ENCODE data around the gene TTC16.
A peak's percentile ranks its signal among the peaks of the same experiment; 100 is the strongest.
"Not testable (repeated sequence)": the region's sequence is repeated elsewhere in the genome, so short reads cannot be mapped to it uniquely, and the experiment has no call there.

TTC16 gene

GRCh38 chr9:127746959-127747569 is 31.2 kb downstream of the TTC16 start:
- no peak for DNase-seq

DNA sequence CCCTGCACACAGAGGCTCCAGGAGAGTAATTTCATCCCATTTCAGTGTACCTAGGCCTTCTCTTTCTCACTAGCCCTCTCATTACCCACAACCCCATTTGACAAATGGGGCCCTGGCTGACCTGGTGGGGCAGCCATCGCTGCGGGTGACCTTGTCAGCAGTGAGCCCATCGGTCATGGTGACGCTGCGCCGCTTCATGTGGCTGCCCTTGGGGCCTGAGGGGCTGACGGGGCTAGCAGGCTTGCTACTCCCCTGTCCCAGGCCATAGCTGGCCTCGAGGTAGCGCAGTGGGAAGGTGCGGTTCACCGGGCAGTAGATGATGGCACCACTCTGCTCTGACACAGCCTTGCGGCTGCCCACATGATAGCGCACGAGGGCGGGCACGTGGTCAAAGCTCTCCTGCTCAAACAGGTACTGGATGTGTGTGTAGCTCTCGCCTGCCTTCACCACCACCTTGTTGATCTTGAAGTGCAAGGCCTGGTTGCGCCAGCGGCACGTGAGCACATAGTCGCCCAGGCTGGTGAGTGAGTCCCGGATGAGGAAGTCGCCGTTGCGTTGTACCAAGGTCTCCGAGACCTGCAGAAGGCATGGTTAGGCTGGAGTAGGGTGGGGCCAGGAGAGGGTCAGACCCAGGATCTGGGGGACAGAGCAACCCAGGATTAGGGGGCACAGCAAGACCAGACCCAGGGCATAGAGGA is 33.4 kb downstream of the TTC16 start:
- no peak for DNase-seq

DNA sequence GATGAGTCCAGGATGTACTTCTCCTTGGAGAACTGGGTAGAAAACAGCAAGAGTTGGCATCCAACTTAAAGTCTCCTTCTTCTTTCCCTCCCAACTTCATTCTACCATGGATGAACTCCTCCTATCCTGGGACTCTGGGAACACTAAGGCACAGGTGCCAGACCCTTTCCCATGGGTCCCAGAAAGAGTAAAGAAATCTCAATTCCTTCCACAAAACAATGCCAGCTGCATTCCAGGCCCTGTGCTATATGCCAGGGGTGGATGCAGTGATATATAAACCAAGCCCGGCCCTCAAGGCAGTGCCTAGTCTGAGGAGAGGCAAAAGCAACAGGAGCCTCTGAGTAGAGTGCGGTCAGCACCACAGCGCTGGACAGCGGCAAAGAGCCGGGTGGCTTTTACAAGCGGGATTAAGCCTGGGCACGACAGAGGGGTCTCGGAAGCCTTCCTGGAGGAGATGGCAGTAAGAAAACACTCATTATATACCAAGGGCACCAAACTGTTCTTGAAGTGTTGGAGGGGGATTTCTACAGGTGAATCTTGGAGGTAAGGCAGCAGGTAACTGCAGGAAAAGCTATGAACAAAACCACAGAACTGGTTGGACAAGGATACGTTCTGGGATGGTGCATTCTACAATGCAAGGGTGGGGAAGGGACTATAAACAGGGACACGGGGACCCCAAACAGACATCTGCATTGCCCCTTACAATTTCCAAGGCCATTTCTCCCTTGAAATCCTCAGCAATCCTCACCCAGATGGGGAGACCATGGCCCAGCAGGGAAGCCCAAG is 35.6 kb downstream of the TTC16 start:
- DNase-seq, result no peak

- DNase-seq, result peak; percentile 38
Measured at GRCh38 chr9:127753148-127753547, 37.3 kb downstream of the TTC16 start.

DNA sequence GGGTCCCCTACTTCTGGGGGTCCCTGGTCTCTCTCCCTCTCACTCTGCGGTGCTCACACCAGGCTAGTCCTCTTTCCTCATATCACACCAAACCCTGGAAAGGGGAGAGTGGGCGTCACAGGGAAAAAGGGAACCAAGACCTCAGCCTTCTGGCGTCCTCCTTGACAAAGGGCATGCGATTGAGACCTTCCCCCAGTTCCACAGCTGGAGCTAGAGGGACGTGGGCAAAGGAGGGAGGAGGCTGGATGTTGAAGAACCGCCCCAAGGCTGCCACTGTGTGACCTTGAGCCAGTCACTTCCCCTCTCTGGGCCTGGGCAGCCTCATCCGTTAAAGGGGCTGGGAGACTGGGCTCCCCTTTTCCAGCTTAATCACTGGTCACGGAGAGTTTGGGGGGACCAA is 37.7 kb downstream of the TTC16 start:
- no peak for DNase-seq

- peak; percentile 75 for DNase-seq
Measured at GRCh38 chr9:127754099-127755060, 38.5 kb downstream of the TTC16 start.

GRCh38 chr9:127755061-127756060 is 39.5 kb downstream of the TTC16 start:
- DNase-seq, result peak; percentile 88

- no peak for DNase-seq
Measured at GRCh38 chr9:127756233-127756632, 40.4 kb downstream of the TTC16 start.

DNA sequence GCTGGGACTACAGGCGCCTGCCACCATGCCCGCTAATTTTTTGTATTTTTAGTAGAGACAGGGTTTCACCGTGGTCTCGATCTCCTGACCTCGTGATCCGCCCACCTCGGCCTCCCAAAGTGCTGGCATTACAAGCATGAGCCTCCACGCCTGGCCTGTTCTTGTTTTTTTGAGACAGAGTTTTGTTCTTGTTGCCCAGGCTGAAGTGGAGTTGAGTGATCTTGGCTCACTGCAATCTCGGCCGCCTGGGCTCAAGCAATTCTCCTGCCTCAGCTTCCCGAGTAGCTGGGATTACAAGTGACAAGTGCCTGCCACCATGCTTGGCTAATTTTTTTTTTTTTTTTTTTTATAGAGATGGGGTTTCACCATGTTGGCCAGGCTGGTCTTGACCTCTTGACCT is 40.9 kb downstream of the TTC16 start:
- DNase-seq, result not testable (repeated sequence)

- DNase-seq, result no peak
Measured at GRCh38 chr9:127758843-127759242, 43.0 kb downstream of the TTC16 start.

- no peak for DNase-seq
Measured at GRCh38 chr9:127761061-127761460, 45.2 kb downstream of the TTC16 start.

- peak; percentile 41 for DNase-seq
Measured at GRCh38 chr9:127761491-127761956, 45.6 kb downstream of the TTC16 start.

DNA sequence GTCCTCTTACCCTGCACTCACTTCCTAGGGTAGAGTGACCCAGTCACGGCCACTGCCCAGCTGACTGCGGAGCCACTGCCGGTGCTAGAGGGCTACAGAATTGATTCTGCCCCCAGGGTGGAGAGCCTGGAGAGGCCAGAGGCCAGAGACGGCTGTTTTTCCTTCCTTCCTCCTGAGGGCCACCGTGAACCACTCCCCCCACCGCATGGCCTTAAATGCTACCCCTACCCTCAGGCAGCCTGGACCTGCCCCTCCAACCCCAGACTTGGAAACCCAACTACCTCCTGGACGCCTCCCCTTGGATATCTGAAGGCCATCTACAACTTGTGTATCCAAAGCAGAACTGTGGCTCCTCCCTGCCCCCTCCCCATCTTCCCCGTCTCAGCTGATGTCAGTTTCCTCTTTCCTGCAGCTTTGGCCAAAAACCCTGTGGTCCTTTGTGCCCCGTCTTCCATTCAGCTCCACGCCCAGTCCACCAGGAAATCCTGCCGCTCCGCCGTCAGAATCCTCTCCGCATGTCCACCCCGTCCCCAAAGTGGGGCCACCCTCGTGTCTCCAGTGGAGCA is 46.3 kb downstream of the TTC16 start:
- no peak for DNase-seq

DNA sequence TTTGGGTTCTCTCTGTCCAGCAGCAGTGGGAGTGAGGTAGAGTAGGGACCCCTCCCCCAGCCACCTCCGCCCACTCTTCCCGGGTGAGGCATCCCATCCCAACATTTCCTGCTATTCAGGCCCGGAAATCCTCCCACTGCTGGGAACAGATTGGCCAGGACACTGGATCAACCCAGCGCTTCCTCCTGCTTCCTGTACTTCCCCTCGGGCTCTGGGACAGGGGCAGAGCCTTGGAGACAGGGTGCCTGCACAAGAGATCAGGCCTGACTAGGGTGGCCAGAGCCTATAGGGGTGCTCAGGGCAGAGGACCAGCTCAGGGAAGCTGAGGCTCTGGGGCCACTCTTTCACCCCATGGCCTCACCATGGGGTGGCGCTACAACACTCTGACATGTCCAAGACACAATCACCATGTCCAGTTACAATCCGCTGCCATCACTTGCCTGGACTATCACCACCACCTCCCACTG is 48.1 kb downstream of the TTC16 start:
- peak; percentile 66 for DNase-seq

- no peak for DNase-seq
Measured at GRCh38 chr9:127765418-127765817, 49.5 kb downstream of the TTC16 start.

DNA sequence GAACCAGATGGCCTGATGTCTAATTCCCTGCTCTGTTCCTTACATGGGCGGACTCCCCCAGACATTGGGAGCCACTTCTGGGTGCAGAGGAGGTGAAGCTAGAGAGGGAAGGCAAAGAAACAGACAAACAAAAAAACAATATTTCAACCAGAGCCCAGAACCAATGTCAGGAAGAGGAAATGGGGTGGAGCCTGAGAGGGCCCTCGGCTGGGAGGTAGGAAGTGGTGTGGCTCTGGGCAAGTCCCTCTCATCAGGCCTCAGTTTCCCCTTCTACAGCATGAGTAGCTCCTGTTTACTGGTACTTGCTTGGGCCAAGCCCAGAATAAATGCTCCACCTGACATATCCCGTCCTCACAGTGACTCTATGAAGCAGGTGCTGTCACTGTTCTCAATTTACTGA is 51.5 kb downstream of the TTC16 start:
- DNase-seq, result peak; percentile 39

DNA sequence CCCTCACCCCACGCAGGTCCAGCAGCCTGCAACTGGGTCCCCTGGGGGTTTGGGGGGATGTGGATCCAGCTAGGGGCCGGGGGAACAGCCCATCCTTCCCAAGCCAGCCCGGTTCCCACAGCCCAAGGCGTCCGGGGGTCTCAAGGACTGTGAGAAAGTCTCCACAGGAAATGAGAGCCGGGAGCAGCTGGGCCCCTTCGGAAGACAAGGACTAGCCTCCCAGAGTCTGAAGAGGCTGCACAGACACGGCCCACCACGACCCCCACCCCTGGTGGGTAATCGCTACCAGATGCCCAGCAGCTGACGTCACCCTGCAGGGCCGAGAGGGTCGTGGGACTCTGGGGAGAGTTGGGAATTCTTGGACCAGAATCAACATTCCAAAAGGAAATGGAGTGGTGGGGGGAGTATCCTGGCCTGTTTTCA is 52.0 kb downstream of the TTC16 start:
- DNase-seq, result no peak

GRCh38 chr9:127768698-127769097 is 52.8 kb downstream of the TTC16 start:
- no peak for DNase-seq

- DNase-seq, result no peak
Measured at GRCh38 chr9:127769101-127769500, 53.2 kb downstream of the TTC16 start.

DNA sequence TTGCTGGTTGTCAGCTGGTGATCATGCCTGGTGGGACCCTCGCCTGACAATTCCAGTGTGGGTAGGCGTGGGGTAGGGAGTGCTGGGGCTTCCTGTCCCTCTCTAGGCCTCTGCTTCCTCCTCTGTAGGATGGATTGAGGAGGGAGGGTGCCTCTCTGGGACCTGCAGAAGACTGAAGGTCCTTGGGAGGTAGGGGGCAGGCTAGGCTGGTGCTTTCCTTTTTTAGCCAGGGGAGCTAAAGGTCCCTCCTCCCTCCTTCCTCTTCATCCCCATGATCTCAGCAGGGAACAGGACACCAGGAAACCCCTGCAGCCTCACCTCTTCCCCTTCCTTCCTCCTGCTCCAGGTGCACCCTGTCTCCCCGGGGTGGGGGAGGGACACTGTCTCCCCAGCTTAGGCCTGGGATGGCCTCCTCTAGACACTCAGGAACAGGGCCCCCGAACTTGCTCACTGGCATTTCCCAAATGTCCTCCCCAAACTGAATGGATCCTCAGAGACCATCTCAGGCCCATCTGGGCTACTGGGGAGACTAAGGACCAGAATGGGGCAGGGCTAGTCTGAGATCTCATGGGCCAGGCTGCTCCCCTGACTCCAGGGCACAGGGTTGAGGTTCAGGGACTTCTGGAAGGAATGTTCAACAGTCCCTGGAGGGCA is 54.2 kb downstream of the TTC16 start:
- peak; percentile 35 for DNase-seq
